Sigmoid colon (tissue), 4 donors: ENCODE data around the gene KCNB1.

Experiments
- CTCF ChIP-seq, 4 experiments: fragments of 450-650 bp in 3 of 4; fragments of 200-600 bp in 1 of 4; IDR thresholded peaks; one replicate each; pipeline ENCODE4 v1.5.1; 2016 to 2019; ENCODE audit warnings: antibody characterized with exemption in 4 of 4, mild to moderate bottlenecking in 3 of 4, moderate library complexity in 2 of 4
- EP300 ChIP-seq, 4 donors: sonication (generic); formaldehyde crosslinking; IDR thresholded peaks; one replicate each; pipeline ENCODE4 v1.6.1; 2017; ENCODE audit warnings: antibody characterized with exemption in 4 of 4
- POLR2A ChIP-seq, 2 donors: fragments of 450-650 bp; IDR thresholded peaks; one replicate each; pipeline ENCODE4 v1.6.1; 2016; ENCODE audit warnings: antibody characterized with exemption in 2 of 2, mild to moderate bottlenecking in 2 of 2, moderate library complexity in 2 of 2
- POLR2AphosphoS5 ChIP-seq, 4 donors: sonication (generic); formaldehyde crosslinking; IDR thresholded peaks; one replicate each; pipeline ENCODE4 v1.6.1; 2017; ENCODE audit warnings: antibody characterized with exemption in 4 of 4

GRCh38 chr20:49356676-49357075, 125.8 kb downstream of the KCNB1 start:
- TF ChIP-seq POLR2A (IDR thresholded peaks at IDR 0.05) = no peak
- TF ChIP-seq CTCF (IDR thresholded peaks at IDR 0.05) = no peak
- no peak for TF ChIP-seq POLR2AphosphoS5 (IDR thresholded peaks at IDR 0.05)
- TF ChIP-seq EP300 (IDR thresholded peaks at IDR 0.05) = no peak
